Thoracic aorta endothelial cell (primary cell): ENCODE data around the gene POLR3C. TPM values are rescaled to one million over a fixed set of nuclear protein-coding genes. Genes with fewer than 3 reads are reported as not detected.

Experiments
- small RNA-seq: library from RNA; depleted of rRNA; stranded (forward); fragments of <200 nt; gene quantifications from one replicate; pipeline ENCODE3, GENCODE V24; 2012
- total RNA-seq: library from RNA; depleted of rRNA; stranded (reverse); fragments of >200 nt; gene quantifications from 2 replicates; pipeline ENCODE4 v1.2.3, GENCODE V29; 2012

Gene POLR3C
- 46.6 and 57.8 TPM in 2 replicates for total RNA-seq

DNA sequence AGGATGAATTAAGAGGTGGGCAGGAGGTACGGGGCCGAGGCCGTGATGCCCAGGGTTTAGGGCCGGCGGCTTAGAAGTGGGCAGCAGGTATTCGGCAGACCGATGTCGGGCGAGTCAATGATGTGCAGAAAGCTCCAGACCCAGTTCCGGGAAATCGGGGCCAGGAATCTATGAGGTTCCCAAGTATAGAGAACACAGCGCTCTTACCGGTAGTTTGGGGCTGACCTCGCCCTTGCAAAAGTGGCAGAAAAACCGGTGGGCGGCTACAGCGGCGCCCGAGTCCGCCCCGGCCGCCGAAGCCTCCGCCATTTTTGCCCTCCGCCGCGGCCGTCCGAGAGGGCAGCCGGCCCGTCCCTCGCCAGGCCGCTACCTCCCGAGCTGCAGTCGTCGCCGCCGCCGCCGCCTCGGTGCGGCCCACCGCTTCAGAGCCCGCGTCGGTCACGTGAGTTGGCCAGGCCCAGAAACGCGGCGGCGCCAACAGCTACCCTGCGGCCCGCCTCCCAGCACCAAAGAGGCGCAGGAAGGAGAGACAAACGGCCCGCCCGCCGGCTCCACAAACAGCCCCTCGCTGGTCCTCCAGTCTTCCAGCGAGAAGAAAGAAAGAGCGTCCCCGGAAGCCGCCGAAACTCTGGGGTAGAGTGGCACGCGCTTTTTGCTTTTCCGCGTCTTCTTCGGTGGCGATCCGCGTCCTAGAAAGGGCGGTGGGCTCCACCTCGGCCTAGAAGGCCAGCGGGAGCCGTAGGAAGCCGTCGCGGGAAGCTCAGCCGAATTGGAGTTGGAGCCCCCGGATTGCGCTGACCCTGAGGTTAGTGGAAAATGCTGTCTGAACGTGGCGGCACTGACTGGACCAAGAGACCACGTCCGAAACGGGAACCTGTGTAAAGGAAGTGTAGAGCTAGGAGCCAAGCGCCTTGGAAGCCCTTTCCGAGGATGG lies at the start of gene POLR3C, which contains the start of gene RNF115:
POLR3C (plus strand) TSS at position 636 of the 934 bp plus-strand sequence. CDS start 1,577 bp downstream, outside the sequence.
RNF115 (minus strand) TSS at position 531 of the 934 bp plus-strand sequence; CDS start at position 309, 222 bp downstream.

GRCh38 chr1:145845514-145846161 lies 21.6 kb downstream of the POLR3C start, which contains the start of gene NUDT17:
TSS of gene NUDT17 (plus strand) at chr1:145845630. CDS start at chr1:145845641, 11 bp downstream.

DNA sequence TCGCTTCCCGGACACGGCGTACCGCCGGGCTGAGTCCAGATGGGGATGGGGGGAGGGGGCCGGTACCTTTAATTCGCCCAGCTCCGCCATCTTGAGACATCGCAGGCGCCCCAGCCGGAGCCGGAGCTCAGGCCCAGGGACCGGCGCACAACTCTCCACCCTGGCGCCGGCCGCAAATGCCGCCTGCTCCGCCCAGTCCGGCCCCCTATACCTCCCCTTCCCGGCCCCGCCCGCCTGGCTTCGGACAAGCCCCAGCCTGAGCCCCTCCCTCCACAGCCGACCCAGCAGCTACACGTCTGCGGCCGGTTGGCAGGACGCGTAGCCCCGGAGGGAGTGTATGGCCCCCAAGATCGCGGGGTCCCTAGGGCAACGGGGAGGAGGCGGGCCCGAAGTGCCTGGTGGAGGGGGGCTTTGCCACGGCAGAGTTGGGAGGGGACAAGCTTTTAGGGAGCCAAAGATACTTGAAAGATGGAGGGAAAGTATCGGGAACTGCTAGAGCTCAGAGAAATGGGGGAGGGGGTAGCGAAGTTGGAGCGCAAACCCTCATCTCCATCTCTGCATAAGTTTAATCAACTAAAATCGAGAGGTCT lies 35.0 kb downstream of the POLR3C start, which contains the start of gene PIAS3:
PIAS3 (minus strand) TSS at position 181 of the 590 bp plus-strand sequence; CDS start at position 90, 91 bp downstream.

DNA sequence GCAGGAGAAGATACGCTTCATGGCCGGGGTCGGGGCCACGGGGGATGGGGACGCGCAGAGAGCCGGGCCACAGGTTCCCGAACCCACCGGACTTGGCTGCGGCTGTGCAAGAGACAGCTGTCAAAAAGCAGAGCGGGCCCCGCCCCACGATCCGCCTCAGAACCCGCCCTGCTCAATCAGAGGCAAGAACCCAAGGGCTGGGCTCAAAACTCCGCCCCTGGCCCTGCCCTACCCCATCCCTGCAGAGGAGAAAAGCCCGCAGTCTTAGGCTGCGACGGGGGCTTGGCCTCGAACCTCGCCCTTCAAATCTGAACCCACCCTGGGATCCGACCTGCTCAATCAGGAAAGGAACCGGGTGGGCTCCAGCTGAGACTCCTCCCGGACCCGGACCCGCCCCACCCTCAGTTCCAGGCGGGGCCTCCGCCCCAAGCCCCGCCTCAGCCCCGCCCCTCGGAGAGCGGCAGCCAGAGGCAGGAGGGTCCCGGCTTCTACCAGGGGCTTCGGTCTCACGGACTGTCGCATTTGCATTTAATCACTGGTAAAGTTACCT lies 61.8 kb downstream of the POLR3C start, which contains the start of gene ANKRD35:
ANKRD35 (minus strand) TSS at position 129 of the 550 bp plus-strand sequence; CDS start at position 21, 108 bp downstream.

Small RNA genes lying within 50 kb of the gene (small RNA-seq; reads per million reads assigned to genes)
- gene MIR6736, result not detected

Other genes starting within 250 kb of the POLR3C start
- gene GPR89A, start 216.2 kb upstream of the POLR3C start, total RNA-seq, result 48.9 and 49.2 TPM in 2 replicates
- gene PDZK1, start 116.8 kb upstream of the POLR3C start, total RNA-seq, result 0.14 and 0.27 TPM in 2 replicates
- not detected in 2 replicates for gene CD160, start 104.7 kb upstream of the POLR3C start, total RNA-seq
- gene RNF115, start 105 bp upstream of the POLR3C start, total RNA-seq, result 25.4 and 29.8 TPM in 2 replicates
- gene NUDT17, start 21.4 kb downstream of the POLR3C start, total RNA-seq, result 2.3 and 2.6 TPM in 2 replicates
- gene PIAS3, start 34.9 kb downstream of the POLR3C start, total RNA-seq, result 19.5 and 21.8 TPM in 2 replicates
- 0.13 and 0.14 TPM in 2 replicates for gene ANKRD35, start 61.7 kb downstream of the POLR3C start, total RNA-seq
- 67.4 and 92.9 TPM in 2 replicates for gene ITGA10, start 85.8 kb downstream of the POLR3C start, total RNA-seq
- gene PEX11B, start 94.5 kb downstream of the POLR3C start, total RNA-seq, result 21.5 and 22.8 TPM in 2 replicates
- 141 and 152 TPM in 2 replicates for gene RBM8A, start 103.3 kb downstream of the POLR3C start, total RNA-seq
- gene LIX1L, start 133.8 kb downstream of the POLR3C start, total RNA-seq, result 60.9 and 72.1 TPM in 2 replicates
- gene ANKRD34A, start 140.4 kb downstream of the POLR3C start, total RNA-seq, result 0.13 and 0.22 TPM in 2 replicates
- 11.8 and 13.6 TPM in 2 replicates for gene POLR3GL, start 140.5 kb downstream of the POLR3C start, total RNA-seq
- gene TXNIP, start 172.4 kb downstream of the POLR3C start, total RNA-seq, result 27.9 and 32.2 TPM in 2 replicates
- gene HJV, start 197.5 kb downstream of the POLR3C start, total RNA-seq, result not detected in 2 replicates